Type B pancreatic cell (in vitro differentiated cells): ENCODE measurements around the gene CYP20A1. TPM values are rescaled to one million over a fixed set of nuclear protein-coding genes. Genes with fewer than 3 reads are reported as not detected.
"Not testable (repeated sequence)": the region's sequence is repeated elsewhere in the genome, so short reads cannot be mapped to it uniquely, and the experiment has no call there.

Experiments used
- DNase-seq: peaks from one replicate; pipeline ENCODE4 v3.0.0; 2021; ENCODE audit warnings: mixed read lengths; ENCODE audit not compliant: unreplicated experiment; ENCODE audit errors: extremely low spot score
- H3K27ac Mint-ChIP-seq: 2 replicates; pipeline ENCODE4 v1.8.0; 2021; ENCODE audit warnings: mild to moderate bottlenecking, mixed read lengths
- H3K27me3 Mint-ChIP-seq: 2 replicates; pipeline ENCODE4 v1.8.0; 2021; ENCODE audit warnings: mixed read lengths
- H3K36me3 Mint-ChIP-seq: 2 replicates; pipeline ENCODE4 v1.8.0; 2021; ENCODE audit warnings: mixed read lengths
- H3K4me1 Mint-ChIP-seq: one replicate; pipeline ENCODE4 v1.8.0; 2021; ENCODE audit warnings: mixed read lengths; ENCODE audit not compliant: unreplicated experiment
- H3K4me3 Mint-ChIP-seq: 2 replicates; pipeline ENCODE4 v1.8.0; 2021; ENCODE audit warnings: mild to moderate bottlenecking, mixed read lengths
- H3K9me3 Mint-ChIP-seq: 2 replicates; pipeline ENCODE4 v1.8.0; 2021; ENCODE audit warnings: mixed read lengths
- CTCF ChIP-seq: fragments of 200-600 bp; sonication (generic); conservative IDR thresholded peaks from 2 replicates; pipeline ENCODE4 v1.5.0; 2021; ENCODE audit warnings: antibody characterized with exemption, mild to moderate bottlenecking
- total RNA-seq: library from RNA; stranded (reverse); gene quantifications from 2 replicates; pipeline ENCODE4 v1.2.1, GENCODE V29; 2021; ENCODE audit warnings: low replicate concordance

The CYP20A1 gene
- total RNA-seq, 1 donor from 2014 or later: 24.4 TPM

- Mint-ChIP-seq H3K9me3 (no peaks in the 10 kb centered on the region), H3K27me3 (no peaks in the 10 kb centered on the region), H3K27ac (no peak overlapping the region), H3K4me1 (no peaks in the 10 kb centered on the region), H3K36me3 (peaks cover 18% of the 10 kb centered on the region), H3K4me3 (no peak overlapping the region)
- TF ChIP-seq CTCF: no peak
- no peak for DNase-seq
Measured at GRCh38 chr2:203279288-203279687, 40.5 kb downstream of the CYP20A1 start.

- no peaks in the 10 kb centered on the region for H3K9me3 Mint-ChIP-seq
- no peak for TF ChIP-seq CTCF
- no peaks in the 10 kb centered on the region for H3K4me1 Mint-ChIP-seq
- DNase-seq: no peak
- no peak overlapping the region for H3K27ac Mint-ChIP-seq
- H3K27me3 Mint-ChIP-seq: no peaks in the 10 kb centered on the region
- peaks cover 20% of the 10 kb centered on the region for H3K36me3 Mint-ChIP-seq
- no peak overlapping the region for H3K4me3 Mint-ChIP-seq
Measured at GRCh38 chr2:203280428-203281064, 41.7 kb downstream of the CYP20A1 start.

GRCh38 chr2:203282101-203282500 lies 43.3 kb downstream of the CYP20A1 start:
- no peak overlapping the region for H3K27ac Mint-ChIP-seq
- no peaks in the 10 kb centered on the region for H3K27me3 Mint-ChIP-seq
- no peak for TF ChIP-seq CTCF
- H3K4me1 Mint-ChIP-seq: no peaks in the 10 kb centered on the region
- no peak overlapping the region for H3K4me3 Mint-ChIP-seq
- DNase-seq: no peak
- H3K36me3 Mint-ChIP-seq: peaks cover 16% of the 10 kb centered on the region
- H3K9me3 Mint-ChIP-seq: no peaks in the 10 kb centered on the region

- DNase-seq: no peak
- Mint-ChIP-seq H3K27ac (no peak overlapping the region), H3K9me3 (no peaks in the 10 kb centered on the region), H3K4me1 (no peaks in the 10 kb centered on the region), H3K36me3 (peaks cover 11% of the 10 kb centered on the region), H3K27me3 (no peaks in the 10 kb centered on the region), H3K4me3 (no peak overlapping the region)
- no peak for TF ChIP-seq CTCF
Measured at GRCh38 chr2:203286532-203286931, 47.7 kb downstream of the CYP20A1 start.

- H3K36me3 Mint-ChIP-seq: peaks cover 4% of the 10 kb centered on the region
- H3K27ac Mint-ChIP-seq: no peak overlapping the region
- no peak for DNase-seq
- no peak for TF ChIP-seq CTCF
- H3K27me3 Mint-ChIP-seq: no peaks in the 10 kb centered on the region
- H3K4me1 Mint-ChIP-seq: no peaks in the 10 kb centered on the region
- no peaks in the 10 kb centered on the region for H3K9me3 Mint-ChIP-seq
- no peak overlapping the region for H3K4me3 Mint-ChIP-seq
Measured at GRCh38 chr2:203301667-203302066, 62.8 kb downstream of the CYP20A1 start.

GRCh38 chr2:203302586-203302985 lies 63.8 kb downstream of the CYP20A1 start:
- not testable (repeated sequence) for DNase-seq, H3K4me1 Mint-ChIP-seq, H3K9me3 Mint-ChIP-seq, H3K27me3 Mint-ChIP-seq, H3K4me3 Mint-ChIP-seq, H3K36me3 Mint-ChIP-seq, H3K27ac Mint-ChIP-seq
